Upper lobe of left lung (tissue), 6 donors: Measurements from ENCODE around the gene PPID. TPM values are rescaled to one million over a fixed set of nuclear protein-coding genes. Genes with fewer than 3 reads are reported as not detected.
A peak's percentile ranks its signal among the peaks of the same experiment; 100 is the strongest.

Experiments
- ATAC-seq, 2 donors: fragments of 200-7000 bp; cut with Tn5 transposase; one replicate each; pipeline ENCODE4 v1.9.1; 2022; ENCODE audit warnings: mild to moderate bottlenecking in 2 of 2, moderate library complexity in 2 of 2; ENCODE audit not compliant: low FRiP score in 2 of 2
- DNase-seq, 2 donors: peaks; one replicate each; pipeline ENCODE4 v3.0.0-alpha.2; 2019 to 2020
- H3K27ac ChIP-seq, 4 donors: fragments of 200-600 bp; sonication (generic); one replicate each; pipeline ENCODE4 v1.5.1; 2016 to 2019
- H3K27me3 ChIP-seq, 4 donors: fragments of 200-600 bp; sonication (generic); one replicate each; pipeline ENCODE4 v1.5.1; 2017 to 2019
- H3K36me3 ChIP-seq, 4 donors: fragments of 200-600 bp; sonication (generic); one replicate each; pipeline ENCODE4 v1.5.1; 2016 to 2019
- H3K4me1 ChIP-seq, 4 donors: fragments of 200-600 bp; sonication (generic); one replicate each; pipeline ENCODE4 v1.5.1; 2018 to 2019
- H3K4me3 ChIP-seq, 4 donors: fragments of 200-600 bp; sonication (generic); one replicate each; pipeline ENCODE4 v1.5.1; 2017 to 2019; ENCODE audit warnings: mild to moderate bottlenecking in 2 of 4, moderate library complexity in 1 of 4
- H3K9me3 ChIP-seq, 4 donors: fragments of 200-600 bp; sonication (generic); one replicate each; pipeline ENCODE4 v1.5.1; 2018 to 2019
- CTCF ChIP-seq, 6 experiments: fragments of 450-650 bp in 4 of 6; fragments of 200-600 bp in 2 of 6; sonication (generic) in 2 of 6; IDR thresholded peaks; one replicate each; pipeline ENCODE4 v1.5.1; 2016 to 2019; ENCODE audit warnings: antibody characterized with exemption in 6 of 6
- EP300 ChIP-seq, 4 donors: sonication (generic); formaldehyde crosslinking; IDR thresholded peaks; one replicate each; pipeline ENCODE4 v1.5.1; 2017; ENCODE audit warnings: antibody characterized with exemption in 4 of 4, control low read depth in 2 of 4
- POLR2A ChIP-seq, 4 donors: fragments of 450-650 bp; IDR thresholded peaks; one replicate each; pipeline ENCODE4 v1.5.1; 2016 to 2017; ENCODE audit warnings: antibody characterized with exemption in 4 of 4, mild to moderate bottlenecking in 2 of 4
- POLR2AphosphoS5 ChIP-seq, 2 donors: sonication (generic); formaldehyde crosslinking; IDR thresholded peaks; one replicate each; pipeline ENCODE4 v1.5.1; 2017; ENCODE audit warnings: antibody characterized with exemption in 2 of 2
- WGBS, 2 donors: methylation state at CpG; one replicate each; pipeline ENCODE4 v1.1.5; 2017 to 2018; 5-methylcytosine and 5-hydroxymethylcytosine counted together
- total RNA-seq, 6 donors: library from RNA; depleted of rRNA in 4 of 6; stranded (reverse); fragments of >200 nt in 4 of 6; gene quantifications; one replicate each; pipeline versions ENCODE4 v1.1.0 to v1.2.1, GENCODE V29; 2016 to 2021
- donor health status: DM: no; HTN: no; CAD: no; lungs with moderate emphysema.
- donor health status: DM: no; HTN: yes; CAD: no; lungs with severe emphysema.

The PPID gene
- 10 to 100 TPM in 5 of 6 donors, 1 to 10 TPM in 1; 5.0 to 33.5 (median 16.6) TPM for total RNA-seq

- H3K4me1 ChIP-seq: peaks cover 8 to 18% (median 11%) of the 10 kb centered on the region in 4 donors
- H3K36me3 ChIP-seq: peaks cover 0 to 25% (median 8%) of the 10 kb centered on the region in 4 donors
- TF ChIP-seq CTCF (IDR thresholded peaks at IDR 0.05): peak in 1 of 6 experiments; percentile 9
- TF ChIP-seq EP300 (IDR thresholded peaks at IDR 0.05): peak in 1 of 4 donors; percentile 66
- TF ChIP-seq POLR2A (IDR thresholded peaks at IDR 0.05): peak in 3 of 4 donors; percentile 54 to 82 (median 72)
- TF ChIP-seq POLR2AphosphoS5 (IDR thresholded peaks at IDR 0.05): peak; percentile 77 to 82
- H3K27ac ChIP-seq: peak within 1 kb of the TSS; percentile 90 to 96 (median 94)
- DNase-seq (peak; percentile 87 to 97), ATAC-seq (peak; percentile 95 to 99)
- H3K27me3 ChIP-seq: no peaks in the 10 kb centered on the region
- H3K9me3 ChIP-seq: no peaks in the 10 kb centered on the region
- peak within 1 kb of the TSS; percentile 71 to 97 (median 82) for H3K4me3 ChIP-seq
- 0 to 1% methylated on average over 31 to 63 of the region's 65 CpGs for WGBS, 2 donors
Observed at GRCh38 chr4:158722917-158723793, at the start of gene PPID. Gene PPID (minus strand): TSS chr4:158723396. CDS start chr4:158723288, 108 bp downstream.

GRCh38 chr4:158771776-158772175 is 48.6 kb upstream of the PPID start:
- no peak for TF ChIP-seq POLR2A (IDR thresholded peaks at IDR 0.05)
- no peak for TF ChIP-seq POLR2AphosphoS5 (IDR thresholded peaks at IDR 0.05)
- no peak for TF ChIP-seq EP300 (IDR thresholded peaks at IDR 0.05)
- no peak for TF ChIP-seq CTCF (IDR thresholded peaks at IDR 0.05)
- WGBS, 2 donors: 37% methylated on average over 2 of the region's 2 CpGs
- Histone ChIP-seq H3K4me1 (peaks cover 24 to 62% (median 34%) of the 10 kb centered on the region in 4 donors), H3K27me3 (no peaks in the 10 kb centered on the region), H3K36me3 (no peaks in the 10 kb centered on the region), H3K27ac (peak overlapping the region; percentile 5 to 94 (median 33)), H3K9me3 (no peaks in the 10 kb centered on the region), H3K4me3 (peak overlapping the region in 2 of 4 donors; percentile 73 to 86)
- DNase-seq: no peak
- ATAC-seq: no peak

- WGBS, 2 donors: 54 to 69% methylated on average over 5 of the region's 5 CpGs
- no peaks in the 10 kb centered on the region for H3K36me3 ChIP-seq
- H3K27ac ChIP-seq: peak overlapping the region in 2 of 4 donors; percentile 46 to 94
- H3K27me3 ChIP-seq: no peaks in the 10 kb centered on the region
- H3K4me1 ChIP-seq: peaks cover 20 to 62% (median 30%) of the 10 kb centered on the region in 4 donors
- TF ChIP-seq EP300 (IDR thresholded peaks at IDR 0.05): no peak
- no peak for TF ChIP-seq CTCF (IDR thresholded peaks at IDR 0.05)
- TF ChIP-seq POLR2AphosphoS5 (IDR thresholded peaks at IDR 0.05): no peak
- TF ChIP-seq POLR2A (IDR thresholded peaks at IDR 0.05): no peak
- DNase-seq (no peak), ATAC-seq (no peak)
- peak overlapping the region in 3 of 4 donors; percentile 73 to 86 (median 75) for H3K4me3 ChIP-seq
- no peaks in the 10 kb centered on the region for H3K9me3 ChIP-seq
Observed at GRCh38 chr4:158770671-158771070, 47.5 kb upstream of the PPID start.

GRCh38 chr4:158769175-158769921 is 46.2 kb upstream of the PPID start:
- peak overlapping the region; percentile 55 to 86 (median 74) for H3K4me3 ChIP-seq
- no peaks in the 10 kb centered on the region for H3K36me3 ChIP-seq
- H3K9me3 ChIP-seq: no peaks in the 10 kb centered on the region
- peaks cover 11 to 49% (median 18%) of the 10 kb centered on the region in 4 donors for H3K4me1 ChIP-seq
- no peaks in the 10 kb centered on the region for H3K27me3 ChIP-seq
- TF ChIP-seq CTCF (IDR thresholded peaks at IDR 0.05) (no peak), POLR2A (IDR thresholded peaks at IDR 0.05) (no peak), EP300 (IDR thresholded peaks at IDR 0.05) (no peak), POLR2AphosphoS5 (IDR thresholded peaks at IDR 0.05) (no peak)
- ATAC-seq (peak; percentile 32 to 73), DNase-seq (peak; percentile 55 to 91)
- peak overlapping the region; percentile 86 to 94 (median 92) for H3K27ac ChIP-seq
- WGBS, 2 donors: 0% methylated on average over 44 to 45 of the region's 49 CpGs
